Dedifferentiated amniotic fluid mesenchymal stem cell (primary cell): ENCODE measurements around the gene LRSAM1.

Experiments used
- DNase-seq: peaks from one replicate; pipeline ENCODE4 v3.0.0-alpha.2; 2016; ENCODE audit errors: extremely low spot score

Gene LRSAM1

GRCh38 chr9:127535396-127535795 lies 84.1 kb downstream of the LRSAM1 start:
- no peak for DNase-seq

- peak; percentile 48 for DNase-seq
These were observed 84.5 kb downstream of the LRSAM1 start for GRCh38 chr9:127535834-127536233.

GRCh38 chr9:127536499-127536898 lies 85.2 kb downstream of the LRSAM1 start:
- no peak for DNase-seq

- DNase-seq, result no peak
These were observed 85.7 kb downstream of the LRSAM1 start for GRCh38 chr9:127537014-127537413.

- no peak for DNase-seq
These were observed 86.5 kb downstream of the LRSAM1 start for GRCh38 chr9:127537792-127538191.

- DNase-seq, result peak; percentile 72
These were observed 87.5 kb downstream of the LRSAM1 start for GRCh38 chr9:127538849-127539258.

GRCh38 chr9:127539259-127539981 lies 88.1 kb downstream of the LRSAM1 start:
- DNase-seq, result no peak

GRCh38 chr9:127539982-127540663 lies 88.8 kb downstream of the LRSAM1 start:
- DNase-seq, result no peak

- DNase-seq, result no peak
These were observed 89.3 kb downstream of the LRSAM1 start for GRCh38 chr9:127540664-127541041.

- DNase-seq, result no peak
These were observed 89.9 kb downstream of the LRSAM1 start for GRCh38 chr9:127541176-127541575.

- DNase-seq, result no peak
These were observed 90.6 kb downstream of the LRSAM1 start for GRCh38 chr9:127541865-127542264.

GRCh38 chr9:127543221-127543620 lies 91.9 kb downstream of the LRSAM1 start:
- no peak for DNase-seq

GRCh38 chr9:127543973-127544533 lies 92.7 kb downstream of the LRSAM1 start:
- no peak for DNase-seq

GRCh38 chr9:127545196-127546124 lies 94.2 kb downstream of the LRSAM1 start:
- no peak for DNase-seq

GRCh38 chr9:127546125-127546832 lies 95.0 kb downstream of the LRSAM1 start:
- no peak for DNase-seq

GRCh38 chr9:127548352-127548881 lies 97.1 kb downstream of the LRSAM1 start:
- DNase-seq, result no peak

- DNase-seq, result no peak
These were observed 97.9 kb downstream of the LRSAM1 start for GRCh38 chr9:127549218-127549617.

GRCh38 chr9:127549751-127550150 lies 98.4 kb downstream of the LRSAM1 start:
- no peak for DNase-seq

- DNase-seq, result no peak
These were observed 99.0 kb downstream of the LRSAM1 start for GRCh38 chr9:127550282-127550681.

GRCh38 chr9:127550751-127551150 lies 99.4 kb downstream of the LRSAM1 start:
- no peak for DNase-seq
